VCaP (cell line): ENCODE measurements around the gene PTP4A2.

ENCODE experiments used
- H3K27ac ChIP-seq: fragments of 450-650 bp; 2 replicates; pipeline ENCODE4 v1.5.1; 2017
- CTCF ChIP-seq: fragments of 450-650 bp; conservative IDR thresholded peaks from 2 replicates; pipeline ENCODE4 v1.5.1; 2017; ENCODE audit warnings: mild to moderate bottlenecking, moderate library complexity

Gene PTP4A2

DNA sequence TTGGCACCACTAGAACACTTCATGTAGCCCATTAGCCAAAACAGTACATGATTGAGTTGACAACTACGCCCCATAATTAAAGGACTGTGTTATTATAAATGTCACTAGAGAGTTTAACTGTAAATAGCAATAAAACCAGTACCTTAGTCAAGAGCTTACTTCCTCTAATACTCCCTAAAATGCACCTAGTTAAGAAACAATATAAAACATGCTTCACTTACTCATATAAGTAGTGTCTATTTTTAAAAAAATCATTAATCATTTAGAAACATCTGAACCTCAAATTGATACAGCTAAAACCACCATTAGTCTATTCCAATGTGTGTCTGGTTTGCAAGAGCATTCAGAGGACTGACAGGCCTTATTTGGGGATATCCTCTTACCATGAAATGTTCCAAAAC is 25.3 kb downstream of the PTP4A2 start:
- H3K27ac ChIP-seq: peak overlapping the region; percentile 21; the same call in 1 of the 2 replicates
- no peak for TF ChIP-seq CTCF

- peak overlapping the region; percentile 21 for H3K27ac ChIP-seq
- TF ChIP-seq CTCF: no peak
Observed at GRCh38 chr1:31911994-31912780, 26.0 kb downstream of the PTP4A2 start.

DNA sequence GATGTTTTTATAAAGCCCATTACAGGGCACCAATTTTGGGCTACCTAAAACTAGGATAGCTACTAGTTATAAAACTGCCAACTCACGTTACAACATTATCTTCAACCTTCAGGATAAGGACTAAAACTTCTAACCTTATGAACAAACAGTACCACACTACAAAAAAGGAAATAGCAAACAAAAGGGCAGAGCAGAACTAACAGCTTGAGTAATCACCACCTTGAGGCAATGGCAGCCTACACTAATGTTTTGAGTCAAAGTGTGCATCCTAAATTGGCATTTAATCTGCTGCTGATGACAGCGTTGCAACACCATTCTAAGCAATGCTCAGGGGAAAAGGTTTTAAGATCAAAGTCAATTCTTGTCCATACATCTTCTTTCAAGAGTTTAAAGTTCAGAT is 27.2 kb downstream of the PTP4A2 start:
- no peak for TF ChIP-seq CTCF
- peak overlapping the region; percentile 21; the same call in 1 of the 2 replicates for H3K27ac ChIP-seq

- no peak overlapping the region for H3K27ac ChIP-seq
- TF ChIP-seq CTCF: no peak
Observed at GRCh38 chr1:31909691-31910090, 28.5 kb downstream of the PTP4A2 start.

GRCh38 chr1:31906557-31906956 is 31.6 kb downstream of the PTP4A2 start:
- no peak for TF ChIP-seq CTCF

GRCh38 chr1:31905681-31906080 is 32.5 kb downstream of the PTP4A2 start:
- TF ChIP-seq CTCF: no peak
- H3K27ac ChIP-seq: no peak overlapping the region

More at GRCh38 chr1:31906557-31906956, 31.6 kb downstream of the PTP4A2 start:
- no peak overlapping the region for H3K27ac ChIP-seq

DNA sequence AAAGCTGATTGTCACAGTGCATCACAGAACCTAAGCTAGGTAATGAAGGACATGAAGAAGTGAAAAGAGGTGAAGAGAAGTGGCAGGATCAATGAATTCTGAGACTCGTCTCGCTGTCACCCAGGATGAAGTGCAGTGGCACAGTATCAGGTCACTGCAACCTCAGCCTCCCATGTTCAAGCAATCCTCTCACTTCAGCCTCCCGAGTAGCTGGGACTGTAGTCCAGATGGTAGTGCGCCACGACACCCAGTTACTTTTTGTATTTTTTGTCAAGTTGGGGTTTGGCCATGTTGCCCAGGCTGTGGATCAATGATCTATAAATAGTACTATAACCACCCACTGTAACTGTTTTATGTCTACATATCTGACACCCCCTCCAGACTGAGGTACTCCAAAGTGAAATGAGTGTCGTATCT is 33.1 kb downstream of the PTP4A2 start:
- no peak overlapping the region for H3K27ac ChIP-seq
- TF ChIP-seq CTCF: no peak
